Activated CD4-positive, alpha-beta T cell treated with anti-CD3 and anti-CD28 coated beads for 4 hours (primary cell): ENCODE measurements around the gene VPS54.

Experiments used
- DNase-seq, 2 donors: peaks; one replicate each; pipeline ENCODE4 v3.0.0-alpha.2; 2020

Gene VPS54

GRCh38 chr2:64019083-64019974, at the start of gene VPS54:
Gene VPS54, minus strand, starts transcription at chr2:64019428. Its CDS starts 35,429 bp downstream, at chr2:63983999.
- peak; percentile 40 to 42 for DNase-seq

GRCh38 chr2:64067326-64067725, 48.1 kb upstream of the VPS54 start:
- DNase-seq: no peak

- DNase-seq: no peak
Measured at GRCh38 chr2:64065516-64065915, 46.3 kb upstream of the VPS54 start.

- DNase-seq: no peak
Measured at GRCh38 chr2:64063924-64064331, 44.7 kb upstream of the VPS54 start.

GRCh38 chr2:64063454-64063853, 44.2 kb upstream of the VPS54 start:
- DNase-seq: no peak

- DNase-seq: no peak
Measured at GRCh38 chr2:64062840-64063239, 43.6 kb upstream of the VPS54 start.

GRCh38 chr2:64059270-64059669, 40.0 kb upstream of the VPS54 start:
- DNase-seq: no peak

GRCh38 chr2:64056021-64056420, 36.8 kb upstream of the VPS54 start:
- no peak for DNase-seq

GRCh38 chr2:64054161-64054915, 35.1 kb upstream of the VPS54 start:
- no peak for DNase-seq

GRCh38 chr2:64052463-64053241, 33.4 kb upstream of the VPS54 start:
- no peak for DNase-seq

GRCh38 chr2:64049633-64050220, 30.5 kb upstream of the VPS54 start:
- DNase-seq: peak; percentile 65 to 78

- no peak for DNase-seq
Measured at GRCh38 chr2:64045938-64046337, 26.7 kb upstream of the VPS54 start.

GRCh38 chr2:64040161-64040560, 20.9 kb upstream of the VPS54 start:
- DNase-seq: no peak

- peak; percentile 14 to 20 for DNase-seq
Measured at GRCh38 chr2:64036034-64036705, 16.9 kb upstream of the VPS54 start.

- DNase-seq: no peak
Measured at GRCh38 chr2:64035072-64035942, 16.1 kb upstream of the VPS54 start.

GRCh38 chr2:64029116-64029665, 10.0 kb upstream of the VPS54 start:
- no peak for DNase-seq

- DNase-seq: no peak
Measured at GRCh38 chr2:64025741-64026140, 6.5 kb upstream of the VPS54 start.

- DNase-seq: no peak
Measured at GRCh38 chr2:64024259-64024949, 5.2 kb upstream of the VPS54 start.

- no peak for DNase-seq
Measured at GRCh38 chr2:64023485-64024258, 4.4 kb upstream of the VPS54 start.
